GM19324 (cell line): ENCODE data around the gene STAC3.
"Not testable (repeated sequence)": the region's sequence is repeated elsewhere in the genome, so short reads cannot be mapped to it uniquely, and the experiment has no call there.

ENCODE experiments used
- ATAC-seq: cut with Tn5 transposase; IDR thresholded peaks from one replicate; pipeline ENCODE4 v1.9.1; 2021; ENCODE audit warnings: mild to moderate bottlenecking, moderate library complexity; ENCODE audit not compliant: unreplicated experiment, low FRiP score

STAC3 gene

GRCh38 chr12:57250956-57251355 is at the start of gene STAC3:
Gene STAC3 (minus strand): TSS chr12:57251187. CDS start chr12:57249636, 1,551 bp downstream.
- ATAC-seq = no peak

- ATAC-seq = no peak
Measured at GRCh38 chr12:57299514-57300016, 48.6 kb upstream of the STAC3 start.

- no peak for ATAC-seq
Measured at GRCh38 chr12:57296291-57296690, 45.3 kb upstream of the STAC3 start.

- not testable (repeated sequence) for ATAC-seq
Measured at GRCh38 chr12:57282073-57282472, 31.1 kb upstream of the STAC3 start.

- no peak for ATAC-seq
Measured at GRCh38 chr12:57280211-57281062, 29.4 kb upstream of the STAC3 start.

GRCh38 chr12:57278465-57279381 is 27.7 kb upstream of the STAC3 start:
- no peak for ATAC-seq

GRCh38 chr12:57276935-57277563 is 26.1 kb upstream of the STAC3 start:
- no peak for ATAC-seq

GRCh38 chr12:57276233-57276632 is 25.2 kb upstream of the STAC3 start:
- ATAC-seq = not testable (repeated sequence)

GRCh38 chr12:57273516-57273915 is 22.5 kb upstream of the STAC3 start:
- no peak for ATAC-seq

GRCh38 chr12:57272337-57273151 is 21.6 kb upstream of the STAC3 start:
- no peak for ATAC-seq

- no peak for ATAC-seq
Measured at GRCh38 chr12:57270966-57271470, 20.0 kb upstream of the STAC3 start.

- ATAC-seq = no peak
Measured at GRCh38 chr12:57268264-57268663, 17.3 kb upstream of the STAC3 start.

- no peak for ATAC-seq
Measured at GRCh38 chr12:57266681-57267080, 15.7 kb upstream of the STAC3 start.

- ATAC-seq = no peak
Measured at GRCh38 chr12:57263096-57263495, 12.1 kb upstream of the STAC3 start.

- no peak for ATAC-seq
Measured at GRCh38 chr12:57262126-57262822, 11.3 kb upstream of the STAC3 start.

- ATAC-seq = no peak
Measured at GRCh38 chr12:57261428-57261865, 10.5 kb upstream of the STAC3 start.

- no peak for ATAC-seq
Measured at GRCh38 chr12:57260366-57260765, 9.4 kb upstream of the STAC3 start.

GRCh38 chr12:57258977-57259970 is 8.3 kb upstream of the STAC3 start:
- ATAC-seq = no peak
